Measurements from ENCODE around the gene PSEN1.
"Not testable (repeated sequence)": the region's sequence is repeated elsewhere in the genome, so short reads cannot be mapped to it uniquely, and the experiment has no call there.

The PSEN1 gene

DNA sequence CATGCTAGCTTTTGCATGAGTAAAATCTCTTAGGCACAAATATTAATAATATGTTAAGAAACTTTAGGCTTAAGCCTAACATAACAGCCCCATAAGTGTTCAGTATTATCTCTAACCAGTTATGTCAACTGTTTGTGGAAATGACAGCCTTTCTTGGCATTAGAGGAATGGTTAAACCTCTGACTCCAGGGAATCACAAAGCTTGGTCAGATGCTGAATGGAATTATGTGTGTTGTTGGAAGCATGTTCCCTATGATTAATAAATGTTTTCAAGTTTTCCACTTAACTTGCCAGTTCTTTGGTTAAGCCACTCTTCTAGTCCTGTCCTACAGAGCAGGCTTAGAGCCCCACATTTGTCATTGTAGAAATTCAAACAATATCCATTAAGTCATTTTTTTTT, 17.0 kb downstream of the PSEN1 start:
- Histone ChIP-seq H3K4me1 (ENCODE audit: control insufficient read depth in 2 of 2, insufficient read depth in 2 of 2, low read length in 2 of 2) (no peaks in the 10 kb centered on the region), H3K36me3 (ENCODE audit: control insufficient read depth in 2 of 2, insufficient read depth in 2 of 2, low read length in 2 of 2) (peaks cover 23 to 54% of the 10 kb centered on the region in 2 donors), H3K4me3 (ENCODE audit: low read length in 2 of 2) (no peak overlapping the region), H3K27ac (ENCODE audit: low read depth in 2 of 2, low read length in 2 of 2) (no peak overlapping the region), H3K27me3 (ENCODE audit: control insufficient read depth in 2 of 2, insufficient read depth in 2 of 2, low read length in 2 of 2) (no peaks in the 10 kb centered on the region), H3K9me3 (ENCODE audit: control insufficient read depth in 2 of 2, low read length in 2 of 2) (no peaks in the 10 kb centered on the region), H3K9ac (ENCODE audit: low read depth in 1 of 2, low read length in 2 of 2) (no peak overlapping the region)

DNA sequence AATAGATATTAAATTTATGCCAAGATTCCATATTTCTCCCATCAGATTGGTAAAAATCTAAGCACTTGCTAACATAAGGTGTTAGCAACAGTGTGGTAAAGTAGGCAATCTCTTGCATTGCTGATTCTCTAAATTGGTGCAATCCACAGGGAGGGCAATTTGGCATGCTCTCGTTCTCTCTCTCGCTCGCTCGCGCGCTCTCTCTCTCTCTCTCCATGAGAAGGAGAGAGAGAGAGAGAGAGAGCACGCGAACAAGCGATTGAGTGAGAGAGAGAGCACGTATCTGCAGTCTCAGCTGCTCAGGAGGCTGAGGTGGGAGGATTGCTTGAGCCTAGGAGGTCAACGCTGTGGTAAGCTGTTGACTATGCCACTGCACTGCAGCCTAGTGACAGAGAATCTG, 25.9 kb downstream of the PSEN1 start:
- peaks cover 3 to 10% of the 10 kb centered on the region in 2 donors for H3K4me1 ChIP-seq (ENCODE audit: control insufficient read depth in 2 of 2, insufficient read depth in 2 of 2, low read length in 2 of 2)
- no peak overlapping the region for H3K27ac ChIP-seq (ENCODE audit: low read depth in 2 of 2, low read length in 2 of 2)
- H3K4me3 ChIP-seq (ENCODE audit: low read length in 2 of 2) = no peak overlapping the region
- H3K9ac ChIP-seq (ENCODE audit: low read depth in 1 of 2, low read length in 2 of 2) = no peak overlapping the region
- no peaks in the 10 kb centered on the region for H3K9me3 ChIP-seq (ENCODE audit: control insufficient read depth in 2 of 2, low read length in 2 of 2)
- H3K36me3 ChIP-seq (ENCODE audit: control insufficient read depth in 2 of 2, insufficient read depth in 2 of 2, low read length in 2 of 2) = peaks cover 36 to 37% of the 10 kb centered on the region in 2 donors
- no peaks in the 10 kb centered on the region for H3K27me3 ChIP-seq (ENCODE audit: control insufficient read depth in 2 of 2, insufficient read depth in 2 of 2, low read length in 2 of 2)

DNA sequence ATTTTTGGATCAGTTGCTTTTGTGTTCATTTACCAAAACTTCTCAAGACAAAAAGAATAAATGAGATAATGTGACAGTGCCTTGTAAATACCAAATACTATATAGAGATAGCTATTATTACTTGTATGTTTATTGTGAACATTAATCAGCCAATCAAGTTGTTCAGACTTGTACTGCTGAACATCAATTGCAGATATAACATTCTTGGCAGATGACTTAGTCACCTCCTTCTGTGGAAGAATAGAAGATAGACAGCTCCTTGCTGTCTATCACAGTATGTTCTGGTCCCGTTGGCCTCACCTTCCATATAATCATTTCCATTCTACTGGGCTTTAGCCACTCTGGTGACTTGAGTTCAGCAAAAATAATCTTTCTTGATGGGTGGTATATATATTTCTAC, 30.1 kb downstream of the PSEN1 start:
- Histone ChIP-seq H3K27me3 (ENCODE audit: control insufficient read depth in 2 of 2, insufficient read depth in 2 of 2, low read length in 2 of 2) (no peaks in the 10 kb centered on the region), H3K9me3 (ENCODE audit: control insufficient read depth in 2 of 2, low read length in 2 of 2) (no peaks in the 10 kb centered on the region), H3K4me1 (ENCODE audit: control insufficient read depth in 2 of 2, insufficient read depth in 2 of 2, low read length in 2 of 2) (peaks cover 6 to 10% of the 10 kb centered on the region in 2 donors), H3K36me3 (ENCODE audit: control insufficient read depth in 2 of 2, insufficient read depth in 2 of 2, low read length in 2 of 2) (peaks cover 38 to 54% of the 10 kb centered on the region in 2 donors), H3K27ac (ENCODE audit: low read depth in 2 of 2, low read length in 2 of 2) (no peak overlapping the region), H3K4me3 (ENCODE audit: low read length in 2 of 2) (no peak overlapping the region), H3K9ac (ENCODE audit: low read depth in 1 of 2, low read length in 2 of 2) (no peak overlapping the region)

- peaks cover 6 to 10% of the 10 kb centered on the region in 2 donors for H3K4me1 ChIP-seq (ENCODE audit: control insufficient read depth in 2 of 2, insufficient read depth in 2 of 2, low read length in 2 of 2)
- H3K4me3 ChIP-seq (ENCODE audit: low read length in 2 of 2) = no peak overlapping the region
- H3K9me3 ChIP-seq (ENCODE audit: control insufficient read depth in 2 of 2, low read length in 2 of 2) = no peaks in the 10 kb centered on the region
- no peak overlapping the region for H3K27ac ChIP-seq (ENCODE audit: low read depth in 2 of 2, low read length in 2 of 2)
- no peak overlapping the region for H3K9ac ChIP-seq (ENCODE audit: low read depth in 1 of 2, low read length in 2 of 2)
- H3K27me3 ChIP-seq (ENCODE audit: control insufficient read depth in 2 of 2, insufficient read depth in 2 of 2, low read length in 2 of 2) = no peaks in the 10 kb centered on the region
- peaks cover 44 to 63% of the 10 kb centered on the region in 2 donors for H3K36me3 ChIP-seq (ENCODE audit: control insufficient read depth in 2 of 2, insufficient read depth in 2 of 2, low read length in 2 of 2)
Measured at GRCh38 chr14:73167727-73168126, 31.4 kb downstream of the PSEN1 start.

GRCh38 chr14:73168274-73168673, 32.0 kb downstream of the PSEN1 start:
- Histone ChIP-seq H3K4me3 (ENCODE audit: low read length in 2 of 2) (no peak overlapping the region), H3K9ac (ENCODE audit: low read depth in 1 of 2, low read length in 2 of 2) (no peak overlapping the region), H3K4me1 (ENCODE audit: control insufficient read depth in 2 of 2, insufficient read depth in 2 of 2, low read length in 2 of 2) (peaks cover 6 to 10% of the 10 kb centered on the region in 2 donors), H3K9me3 (ENCODE audit: control insufficient read depth in 2 of 2, low read length in 2 of 2) (no peaks in the 10 kb centered on the region), H3K36me3 (ENCODE audit: control insufficient read depth in 2 of 2, insufficient read depth in 2 of 2, low read length in 2 of 2) (peaks cover 49 to 66% of the 10 kb centered on the region in 2 donors), H3K27me3 (ENCODE audit: control insufficient read depth in 2 of 2, insufficient read depth in 2 of 2, low read length in 2 of 2) (no peaks in the 10 kb centered on the region), H3K27ac (ENCODE audit: low read depth in 2 of 2, low read length in 2 of 2) (no peak overlapping the region)

DNA sequence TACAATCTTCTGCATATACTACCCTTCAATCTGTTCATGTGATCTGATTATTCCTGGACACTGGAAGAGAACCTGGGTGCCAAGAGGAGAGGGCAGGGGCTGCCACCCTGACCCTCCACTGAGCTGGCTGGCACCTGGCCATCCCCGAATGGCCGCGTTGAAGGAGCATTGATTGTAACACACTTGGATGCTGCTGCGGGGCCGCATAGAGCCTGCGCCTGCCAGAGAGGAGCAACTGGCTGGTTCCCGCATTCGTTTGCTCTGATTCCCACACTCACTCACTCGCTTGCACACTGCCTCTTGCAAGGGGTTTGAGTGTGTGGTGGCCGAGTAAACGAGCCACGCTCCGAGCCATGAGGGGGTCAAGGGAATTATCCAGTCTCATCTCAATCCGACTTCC, 32.4 kb downstream of the PSEN1 start:
- Histone ChIP-seq H3K36me3 (ENCODE audit: control insufficient read depth in 2 of 2, insufficient read depth in 2 of 2, low read length in 2 of 2) (peaks cover 50 to 68% of the 10 kb centered on the region in 2 donors), H3K27ac (ENCODE audit: low read depth in 2 of 2, low read length in 2 of 2) (no peak overlapping the region), H3K9ac (ENCODE audit: low read depth in 1 of 2, low read length in 2 of 2) (no peak overlapping the region), H3K9me3 (ENCODE audit: control insufficient read depth in 2 of 2, low read length in 2 of 2) (no peaks in the 10 kb centered on the region), H3K27me3 (ENCODE audit: control insufficient read depth in 2 of 2, insufficient read depth in 2 of 2, low read length in 2 of 2) (no peaks in the 10 kb centered on the region), H3K4me1 (ENCODE audit: control insufficient read depth in 2 of 2, insufficient read depth in 2 of 2, low read length in 2 of 2) (peaks cover 6 to 10% of the 10 kb centered on the region in 2 donors), H3K4me3 (ENCODE audit: low read length in 2 of 2) (no peak overlapping the region)

DNA sequence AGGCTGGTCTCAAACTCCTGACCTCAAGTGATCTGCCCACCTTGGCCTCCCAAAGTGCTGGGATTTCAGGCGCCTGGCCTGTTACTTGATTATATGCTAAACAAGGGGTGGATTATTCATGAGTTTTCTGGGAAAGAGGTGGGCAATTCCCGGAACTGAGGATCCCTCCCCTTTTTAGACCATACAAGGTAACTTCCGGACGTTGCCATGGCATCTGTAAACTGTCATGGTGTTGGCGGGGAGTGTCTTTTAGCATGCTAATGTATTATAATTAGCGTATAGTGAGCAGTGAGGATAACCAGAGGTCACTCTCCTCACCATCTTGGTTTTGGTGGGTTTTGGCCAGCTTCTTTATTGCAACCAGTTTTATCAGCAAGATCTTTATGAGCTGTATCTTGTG, 33.5 kb downstream of the PSEN1 start:
- not testable (repeated sequence) for H3K4me1 ChIP-seq (ENCODE audit: control insufficient read depth in 2 of 2, insufficient read depth in 2 of 2, low read length in 2 of 2); H3K27ac ChIP-seq (ENCODE audit: low read depth in 2 of 2, low read length in 2 of 2); H3K9ac ChIP-seq (ENCODE audit: low read depth in 1 of 2, low read length in 2 of 2); H3K9me3 ChIP-seq (ENCODE audit: control insufficient read depth in 2 of 2, low read length in 2 of 2); H3K4me3 ChIP-seq (ENCODE audit: low read length in 2 of 2); H3K27me3 ChIP-seq (ENCODE audit: control insufficient read depth in 2 of 2, insufficient read depth in 2 of 2, low read length in 2 of 2)
- peaks cover 60 to 68% of the 10 kb centered on the region in 2 donors for H3K36me3 ChIP-seq (ENCODE audit: control insufficient read depth in 2 of 2, insufficient read depth in 2 of 2, low read length in 2 of 2)

DNA sequence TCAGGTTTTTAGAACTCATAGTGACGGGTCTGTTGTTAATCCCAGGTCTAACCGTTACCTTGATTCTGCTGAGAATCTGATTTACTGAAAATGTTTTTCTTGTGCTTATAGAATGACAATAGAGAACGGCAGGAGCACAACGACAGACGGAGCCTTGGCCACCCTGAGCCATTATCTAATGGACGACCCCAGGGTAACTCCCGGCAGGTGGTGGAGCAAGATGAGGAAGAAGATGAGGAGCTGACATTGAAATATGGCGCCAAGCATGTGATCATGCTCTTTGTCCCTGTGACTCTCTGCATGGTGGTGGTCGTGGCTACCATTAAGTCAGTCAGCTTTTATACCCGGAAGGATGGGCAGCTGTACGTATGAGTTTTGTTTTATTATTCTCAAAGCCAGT, 34.4 kb downstream of the PSEN1 start:
- Histone ChIP-seq H3K27ac (ENCODE audit: low read depth in 2 of 2, low read length in 2 of 2) (no peak overlapping the region), H3K4me3 (ENCODE audit: low read length in 2 of 2) (no peak overlapping the region), H3K36me3 (ENCODE audit: control insufficient read depth in 2 of 2, insufficient read depth in 2 of 2, low read length in 2 of 2) (peaks cover 62 to 68% of the 10 kb centered on the region in 2 donors), H3K9ac (ENCODE audit: low read depth in 1 of 2, low read length in 2 of 2) (no peak overlapping the region), H3K4me1 (ENCODE audit: control insufficient read depth in 2 of 2, insufficient read depth in 2 of 2, low read length in 2 of 2) (peaks cover 6 to 10% of the 10 kb centered on the region in 2 donors), H3K27me3 (ENCODE audit: control insufficient read depth in 2 of 2, insufficient read depth in 2 of 2, low read length in 2 of 2) (no peaks in the 10 kb centered on the region), H3K9me3 (ENCODE audit: control insufficient read depth in 2 of 2, low read length in 2 of 2) (no peaks in the 10 kb centered on the region)

GRCh38 chr14:73172500-73172899, 36.2 kb downstream of the PSEN1 start:
- no peak overlapping the region for H3K27ac ChIP-seq (ENCODE audit: low read depth in 2 of 2, low read length in 2 of 2)
- H3K36me3 ChIP-seq (ENCODE audit: control insufficient read depth in 2 of 2, insufficient read depth in 2 of 2, low read length in 2 of 2) = peaks cover 69 to 80% of the 10 kb centered on the region in 2 donors
- H3K4me1 ChIP-seq (ENCODE audit: control insufficient read depth in 2 of 2, insufficient read depth in 2 of 2, low read length in 2 of 2) = peaks cover 0 to under 1% of the 10 kb centered on the region in 2 donors
- no peaks in the 10 kb centered on the region for H3K27me3 ChIP-seq (ENCODE audit: control insufficient read depth in 2 of 2, insufficient read depth in 2 of 2, low read length in 2 of 2)
- no peak overlapping the region for H3K4me3 ChIP-seq (ENCODE audit: low read length in 2 of 2)
- no peak overlapping the region for H3K9ac ChIP-seq (ENCODE audit: low read depth in 1 of 2, low read length in 2 of 2)
- no peaks in the 10 kb centered on the region for H3K9me3 ChIP-seq (ENCODE audit: control insufficient read depth in 2 of 2, low read length in 2 of 2)

GRCh38 chr14:73173092-73173735, 36.9 kb downstream of the PSEN1 start:
- H3K27me3 ChIP-seq (ENCODE audit: control insufficient read depth in 2 of 2, insufficient read depth in 2 of 2, low read length in 2 of 2) = no peaks in the 10 kb centered on the region
- no peak overlapping the region for H3K27ac ChIP-seq (ENCODE audit: low read depth in 2 of 2, low read length in 2 of 2)
- peaks cover 68 to 81% of the 10 kb centered on the region in 2 donors for H3K36me3 ChIP-seq (ENCODE audit: control insufficient read depth in 2 of 2, insufficient read depth in 2 of 2, low read length in 2 of 2)
- H3K9me3 ChIP-seq (ENCODE audit: control insufficient read depth in 2 of 2, low read length in 2 of 2) = no peaks in the 10 kb centered on the region
- no peaks in the 10 kb centered on the region for H3K4me1 ChIP-seq (ENCODE audit: control insufficient read depth in 2 of 2, insufficient read depth in 2 of 2, low read length in 2 of 2)
- H3K9ac ChIP-seq (ENCODE audit: low read depth in 1 of 2, low read length in 2 of 2) = no peak overlapping the region
- H3K4me3 ChIP-seq (ENCODE audit: low read length in 2 of 2) = no peak overlapping the region

Data from mucosa of rectum (tissue), 2 donors.